Right atrium auricular region (tissue), 2 donors: ENCODE results near the gene RNASE12. TPM values are rescaled to one million over a fixed set of nuclear protein-coding genes. Genes with fewer than 3 reads are reported as not detected.

Source experiments
- DNase-seq: peaks from one replicate; pipeline ENCODE4 v3.0.0-alpha.2; 2019; ENCODE audit warnings: low spot score
- H3K27ac ChIP-seq, 2 donors: fragments of 200-600 bp; sonication (generic); 1 replicate in 1 of 2; 2 replicates in 1 of 2; pipeline ENCODE4 v1.5.1; 2016 to 2019
- H3K27me3 ChIP-seq, 2 donors: fragments of 200-600 bp; sonication (generic); one replicate each; pipeline versions ENCODE4 v1.5.1 to v1.6.0; 2017 to 2019
- H3K36me3 ChIP-seq: fragments of 200-600 bp; sonication (generic); one replicate; pipeline ENCODE4 v1.5.1; 2016
- H3K4me1 ChIP-seq, 2 donors: fragments of 200-600 bp; sonication (generic); one replicate each; pipeline versions ENCODE4 v1.5.1 to v1.6.0; 2017 to 2019
- H3K4me3 ChIP-seq, 2 donors: fragments of 200-600 bp; sonication (generic); 1 replicate in 1 of 2; 2 replicates in 1 of 2; pipeline ENCODE4 v1.5.1; 2017 to 2019; ENCODE audit warnings: mild to moderate bottlenecking in 1 of 2, moderate library complexity in 1 of 2
- H3K9me3 ChIP-seq, 2 donors: fragments of 200-600 bp; sonication (generic); one replicate each; pipeline ENCODE4 v1.5.1; 2019
- CTCF ChIP-seq, 2 donors: fragments of 200-600 bp; sonication (generic); IDR thresholded peaks; one replicate each; pipeline ENCODE4 v1.5.1; 2019; ENCODE audit warnings: antibody characterized with exemption in 2 of 2
- total RNA-seq, 2 donors: library from RNA; depleted of rRNA; stranded (reverse); fragments of >200 nt; gene quantifications; one replicate each; pipeline ENCODE4 v1.1.0, GENCODE V29; 2016

RNASE12 gene
- total RNA-seq, 2 donors from 2014 or later = not detected

- Histone ChIP-seq H3K27ac (no peak overlapping the region), H3K36me3 (no peaks in the 10 kb centered on the region), H3K9me3 (no peaks in the 10 kb centered on the region), H3K4me1 (no peaks in the 10 kb centered on the region), H3K27me3 (no peaks in the 10 kb centered on the region), H3K4me3 (no peak overlapping the region)
- no peak for DNase-seq
- TF ChIP-seq CTCF (IDR thresholded peaks at IDR 0.05) = no peak
Measured at GRCh38 chr14:20548414-20549158, 42.6 kb downstream of the RNASE12 start.

GRCh38 chr14:20546877-20547276 is 44.3 kb downstream of the RNASE12 start:
- Histone ChIP-seq H3K27ac (no peak overlapping the region), H3K27me3 (no peaks in the 10 kb centered on the region), H3K4me1 (no peaks in the 10 kb centered on the region), H3K9me3 (no peaks in the 10 kb centered on the region), H3K4me3 (no peak overlapping the region), H3K36me3 (no peaks in the 10 kb centered on the region)
- TF ChIP-seq CTCF (IDR thresholded peaks at IDR 0.05) = no peak
- DNase-seq = no peak

Other genes with a start within 250 kb of the RNASE12 start
- gene PARP2, start 247.7 kb downstream of the RNASE12 start, total RNA-seq = 1 to 10 TPM; 6.5 to 8.9 TPM
- 10 to 100 TPM in 1 of 2 donors, 1 to 10 TPM in 1; 6.9 to 11.9 TPM for gene TEP1, start 177.9 kb downstream of the RNASE12 start, total RNA-seq
- gene KLHL33, start 155.2 kb downstream of the RNASE12 start, total RNA-seq = under 1 TPM; 0.35 to 0.44 TPM
- gene OSGEP, start 136.6 kb downstream of the RNASE12 start, total RNA-seq = 10 to 100 TPM; 23.8 to 30.1 TPM
- 10 to 100 TPM; 72.6 to 97.6 TPM for gene APEX1, start 136.2 kb downstream of the RNASE12 start, total RNA-seq
- gene PIP4P1, start 129.9 kb downstream of the RNASE12 start, total RNA-seq = 10 to 100 TPM in 1 of 2 donors, 1 to 10 TPM in 1; 9.8 to 13.3 TPM
- 10 to 100 TPM in 1 of 2 donors, 1 to 10 TPM in 1; 7.4 to 25.2 TPM for gene PNP, start 122.0 kb downstream of the RNASE12 start, total RNA-seq
- gene RNASE10, start 85.8 kb downstream of the RNASE12 start, total RNA-seq = not detected
- not detected for gene RNASE9, start 30.3 kb downstream of the RNASE12 start, total RNA-seq
- gene RNASE11, start 3.4 kb downstream of the RNASE12 start, total RNA-seq = not detected
- gene OR6S1, start 50.3 kb upstream of the RNASE12 start, total RNA-seq = not detected
- gene RNASE4, start 93.2 kb upstream of the RNASE12 start, total RNA-seq = 10 to 100 TPM; 19.5 to 44.4 TPM
- 10 to 100 TPM in 1 of 2 donors, 1 to 10 TPM in 1; 4.4 to 14.5 TPM for gene ANG, start 97.4 kb upstream of the RNASE12 start, total RNA-seq
- not detected for gene EDDM3A, start 154.5 kb upstream of the RNASE12 start, total RNA-seq
- not detected for gene EDDM3B, start 177.0 kb upstream of the RNASE12 start, total RNA-seq
- gene RNASE6, start 189.9 kb upstream of the RNASE12 start, total RNA-seq = 10 to 100 TPM in 1 of 2 donors, 1 to 10 TPM in 1; 6.6 to 10.9 TPM
- gene RNASE1, start 211.5 kb upstream of the RNASE12 start, total RNA-seq = 100 to 1,000 TPM; 230 to 343 TPM